WTC11 (cell line): ENCODE data around the gene CCDC60.

Experiments
- FOXK1 ChIP-seq: sonication (generic); formaldehyde crosslinking; IDR thresholded peaks from 2 replicates; pipeline ENCODE4 v1.8.0; 2022; ENCODE audit warnings: mild to moderate bottlenecking, moderate library complexity, missing genetic modification reagents
- MYBL2 ChIP-seq: sonication (generic); formaldehyde crosslinking; IDR thresholded peaks from 2 replicates; pipeline ENCODE4 v1.8.1; 2023; ENCODE audit warnings: mild to moderate bottlenecking, moderate library complexity, missing genetic modification reagents
- SMAD3 ChIP-seq: sonication (generic); formaldehyde crosslinking; IDR thresholded peaks from 2 replicates; pipeline ENCODE4 v1.8.0; 2022; ENCODE audit warnings: missing genetic modification reagents, mild to moderate bottlenecking, borderline replicate concordance
- SP1 ChIP-seq: sonication (generic); formaldehyde crosslinking; conservative IDR thresholded peaks from 2 replicates; pipeline ENCODE4 v1.8.1; 2022; ENCODE audit warnings: missing genetic modification reagents
- USF1 ChIP-seq: sonication (generic); formaldehyde crosslinking; IDR thresholded peaks from 2 replicates; pipeline ENCODE4 v1.8.0; 2022; ENCODE audit warnings: mild to moderate bottlenecking, missing genetic modification reagents
- ZNF232 ChIP-seq: sonication (generic); formaldehyde crosslinking; IDR thresholded peaks from 2 replicates; pipeline ENCODE4 v1.8.0; 2022; ENCODE audit warnings: mild to moderate bottlenecking, missing genetic modification reagents
- TF ChIP-seq, protein P1 (sequence below): fragments of 200-600 bp; IDR thresholded peaks from 2 replicates; pipeline ENCODE4 v1.8.0; 2022; ENCODE audit warnings: antibody characterized with exemption
- TF ChIP-seq, protein P2 (sequence below): fragments of 250-450 bp; sonication (Bioruptor Pico); conservative IDR thresholded peaks from 2 replicates; pipeline ENCODE4 v1.9.0; 2021; ENCODE audit warnings: mild to moderate bottlenecking
- TF ChIP-seq, protein P3 (sequence below): sonication (generic); formaldehyde crosslinking; IDR thresholded peaks from 2 replicates; pipeline ENCODE4 v1.8.0; 2022; ENCODE audit warnings: mild to moderate bottlenecking, missing genetic modification reagents

DNA sequence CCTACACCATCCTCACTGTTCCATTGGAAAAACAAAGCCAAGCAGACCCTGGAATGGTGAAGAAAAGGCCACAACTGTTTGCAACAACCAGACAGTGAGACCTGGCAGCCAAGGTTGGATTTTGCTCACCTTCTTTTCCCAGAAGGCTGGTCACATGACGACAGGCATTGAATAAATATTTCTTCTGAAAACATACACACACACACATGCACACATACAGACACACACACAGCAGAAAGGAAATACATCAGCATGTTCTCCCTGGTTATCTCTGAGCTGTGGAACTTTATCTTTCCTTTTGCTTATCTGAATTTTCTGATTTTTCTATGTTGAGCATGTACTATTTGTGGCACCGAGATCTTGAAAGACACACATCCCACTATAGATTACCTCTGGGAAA lies 38.0 kb upstream of the CCDC60 start:
- TF ChIP-seq SP1 (CRISPR knock-in tag), result no peak
- TF ChIP-seq, protein P1, sequence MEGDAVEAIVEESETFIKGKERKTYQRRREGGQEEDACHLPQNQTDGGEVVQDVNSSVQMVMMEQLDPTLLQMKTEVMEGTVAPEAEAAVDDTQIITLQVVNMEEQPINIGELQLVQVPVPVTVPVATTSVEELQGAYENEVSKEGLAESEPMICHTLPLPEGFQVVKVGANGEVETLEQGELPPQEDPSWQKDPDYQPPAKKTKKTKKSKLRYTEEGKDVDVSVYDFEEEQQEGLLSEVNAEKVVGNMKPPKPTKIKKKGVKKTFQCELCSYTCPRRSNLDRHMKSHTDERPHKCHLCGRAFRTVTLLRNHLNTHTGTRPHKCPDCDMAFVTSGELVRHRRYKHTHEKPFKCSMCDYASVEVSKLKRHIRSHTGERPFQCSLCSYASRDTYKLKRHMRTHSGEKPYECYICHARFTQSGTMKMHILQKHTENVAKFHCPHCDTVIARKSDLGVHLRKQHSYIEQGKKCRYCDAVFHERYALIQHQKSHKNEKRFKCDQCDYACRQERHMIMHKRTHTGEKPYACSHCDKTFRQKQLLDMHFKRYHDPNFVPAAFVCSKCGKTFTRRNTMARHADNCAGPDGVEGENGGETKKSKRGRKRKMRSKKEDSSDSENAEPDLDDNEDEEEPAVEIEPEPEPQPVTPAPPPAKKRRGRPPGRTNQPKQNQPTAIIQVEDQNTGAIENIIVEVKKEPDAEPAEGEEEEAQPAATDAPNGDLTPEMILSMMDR, result no peak
- TF ChIP-seq ZNF232 (CRISPR knock-in tag), result no peak
- TF ChIP-seq SMAD3 (CRISPR knock-in tag), result no peak
- TF ChIP-seq, protein P2, sequence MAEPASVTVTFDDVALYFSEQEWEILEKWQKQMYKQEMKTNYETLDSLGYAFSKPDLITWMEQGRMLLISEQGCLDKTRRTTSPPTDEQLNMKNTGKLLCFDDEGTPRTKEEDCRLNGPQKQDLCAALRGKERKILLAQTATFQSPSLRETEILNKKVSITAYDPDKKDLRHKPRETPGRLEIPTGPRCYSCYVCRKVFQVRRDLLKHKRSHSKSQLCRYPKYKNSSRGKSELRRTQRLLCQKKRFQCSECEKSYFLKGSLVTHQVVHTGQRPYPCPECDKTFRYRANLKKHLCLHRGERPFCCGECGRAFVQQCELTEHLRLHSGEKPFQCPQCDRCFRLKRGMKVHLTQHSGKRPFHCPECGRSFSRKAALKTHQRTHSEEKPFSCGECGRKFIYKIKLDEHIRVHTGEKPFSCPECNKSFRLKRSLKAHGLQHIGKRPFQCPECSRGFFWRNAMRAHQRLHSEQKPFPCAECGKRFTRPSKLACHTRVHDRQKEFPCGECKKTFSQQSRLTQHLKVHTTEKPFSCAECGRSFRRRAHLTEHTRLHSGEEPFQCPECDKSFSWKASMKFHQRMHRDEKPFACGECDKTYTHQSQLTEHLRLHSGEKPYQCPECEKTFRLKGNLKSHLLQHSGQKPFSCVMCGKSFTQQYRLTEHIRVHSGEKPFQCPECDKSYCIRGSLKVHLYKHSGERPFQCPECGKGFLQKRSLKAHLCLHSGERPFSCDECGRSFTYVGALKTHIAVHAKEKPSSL (CRISPR knock-in tag), result no peak
- no peak for TF ChIP-seq MYBL2 (CRISPR knock-in tag)
- TF ChIP-seq, protein P3, sequence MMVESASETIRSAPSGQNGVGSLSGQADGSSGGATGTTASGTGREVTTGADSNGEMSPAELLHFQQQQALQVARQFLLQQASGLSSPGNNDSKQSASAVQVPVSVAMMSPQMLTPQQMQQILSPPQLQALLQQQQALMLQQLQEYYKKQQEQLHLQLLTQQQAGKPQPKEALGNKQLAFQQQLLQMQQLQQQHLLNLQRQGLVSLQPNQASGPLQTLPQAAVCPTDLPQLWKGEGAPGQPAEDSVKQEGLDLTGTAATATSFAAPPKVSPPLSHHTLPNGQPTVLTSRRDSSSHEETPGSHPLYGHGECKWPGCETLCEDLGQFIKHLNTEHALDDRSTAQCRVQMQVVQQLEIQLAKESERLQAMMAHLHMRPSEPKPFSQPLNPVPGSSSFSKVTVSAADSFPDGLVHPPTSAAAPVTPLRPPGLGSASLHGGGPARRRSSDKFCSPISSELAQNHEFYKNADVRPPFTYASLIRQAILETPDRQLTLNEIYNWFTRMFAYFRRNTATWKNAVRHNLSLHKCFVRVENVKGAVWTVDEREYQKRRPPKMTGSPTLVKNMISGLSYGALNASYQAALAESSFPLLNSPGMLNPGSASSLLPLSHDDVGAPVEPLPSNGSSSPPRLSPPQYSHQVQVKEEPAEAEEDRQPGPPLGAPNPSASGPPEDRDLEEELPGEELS, result no peak
- no peak for TF ChIP-seq FOXK1 (CRISPR knock-in tag)
- no peak for TF ChIP-seq USF1
